Thyroid gland (tissue), 4 donors: ENCODE results near the gene SLC39A8. TPM values are rescaled to one million over a fixed set of nuclear protein-coding genes. Genes with fewer than 3 reads are reported as not detected.

Source experiments
- DNase-seq, 2 donors: peaks; one replicate each; pipeline ENCODE4 v3.0.0-alpha.2; 2019
- H3K27ac ChIP-seq, 3 donors: fragments of 200-600 bp; sonication (generic); 1 replicate in 2 of 3; 2 replicates in 1 of 3; pipeline ENCODE4 v1.5.1; 2016 to 2019; ENCODE audit warnings: mild to moderate bottlenecking in 1 of 3, moderate library complexity in 1 of 3
- H3K27me3 ChIP-seq: fragments of 200-600 bp; sonication (generic); one replicate; pipeline ENCODE4 v1.5.1; 2019
- H3K36me3 ChIP-seq, 2 donors: fragments of 200-600 bp; sonication (generic); one replicate each; pipeline ENCODE4 v1.5.1; 2016 to 2019
- H3K4me1 ChIP-seq, 2 donors: fragments of 200-600 bp; sonication (generic); one replicate each; pipeline ENCODE4 v1.5.1; 2017 to 2019
- H3K4me3 ChIP-seq, 3 donors: fragments of 200-600 bp; sonication (generic); replicated peaks in 1 of 3; 1 replicate in 2 of 3; 2 replicates in 1 of 3; pipeline ENCODE4 v1.5.1; 2016; ENCODE audit warnings: mild to moderate bottlenecking in 1 of 3
- H3K9me3 ChIP-seq: fragments of 200-600 bp; sonication (generic); one replicate; pipeline ENCODE4 v1.5.1; 2017
- CTCF ChIP-seq, 6 experiments: fragments of 200-600 bp in 3 of 6; fragments of 450-650 bp in 3 of 6; sonication (generic) in 3 of 6; IDR thresholded peaks; one replicate each; pipeline ENCODE4 v1.5.1; 2016 to 2019; ENCODE audit warnings: antibody characterized with exemption in 6 of 6, mild to moderate bottlenecking in 2 of 6, inconsistent platforms in 1 of 6, moderate library complexity in 1 of 6
- POLR2A ChIP-seq, 2 donors: fragments of 450-650 bp; IDR thresholded peaks; one replicate each; pipeline ENCODE4 v1.6.1; 2017; ENCODE audit warnings: antibody characterized with exemption in 2 of 2, mild to moderate bottlenecking in 2 of 2, moderate library complexity in 1 of 2
- WGBS, 2 donors: methylation state at CpG; one replicate each; pipeline ENCODE4 v1.1.5; 2017; 5-methylcytosine and 5-hydroxymethylcytosine counted together
- intact Hi-C: fragments of 100-400 bp; cut with DNase I; formaldehyde crosslinking; loops from one replicate; pipeline ENCODE4 v1.15.1; 2023
- total RNA-seq, 4 donors: library from RNA; depleted of rRNA; stranded (reverse); fragments of >200 nt; gene quantifications; one replicate each; pipeline ENCODE4 v1.2.3, GENCODE V29; 2016

Gene SLC39A8
- total RNA-seq, 4 donors from 2014 or later: 19.4 to 26.7 (median 23.9) TPM

DNA sequence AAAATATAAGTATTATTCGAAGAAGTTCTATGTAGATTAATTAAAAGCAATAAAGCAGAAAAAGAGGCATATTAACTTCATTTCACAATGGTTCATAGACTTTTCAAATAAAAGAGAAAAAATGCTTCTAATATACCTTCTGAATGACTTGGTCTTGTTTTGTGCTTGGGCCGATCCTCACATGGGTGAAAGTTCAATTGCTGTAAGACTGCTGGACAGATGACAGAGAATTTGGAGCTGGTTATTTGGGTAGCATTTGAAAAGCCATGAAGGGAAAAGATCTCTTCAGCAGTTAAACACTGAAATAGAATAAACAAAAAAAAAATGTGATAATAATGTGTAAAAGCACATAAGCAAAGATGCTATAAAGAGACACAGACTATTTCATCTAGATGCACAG is 29.8 kb downstream of the SLC39A8 start:
- no peak overlapping the region for H3K27ac ChIP-seq
- DNase-seq: no peak
- intact Hi-C loops: no loop called here
- H3K4me1 ChIP-seq: peaks cover 10 to 11% of the 10 kb centered on the region in 2 donors
- no peaks in the 10 kb centered on the region for H3K27me3 ChIP-seq
- H3K36me3 ChIP-seq: no peaks in the 10 kb centered on the region
- no peak for TF ChIP-seq CTCF (IDR thresholded peaks at IDR 0.05)
- no peak for TF ChIP-seq POLR2A (IDR thresholded peaks at IDR 0.05)
- no peaks in the 10 kb centered on the region for H3K9me3 ChIP-seq
- WGBS, 2 donors: 68 to 72% methylated on average over 2 of the region's 2 CpGs
- H3K4me3 ChIP-seq: no peak overlapping the region

DNA sequence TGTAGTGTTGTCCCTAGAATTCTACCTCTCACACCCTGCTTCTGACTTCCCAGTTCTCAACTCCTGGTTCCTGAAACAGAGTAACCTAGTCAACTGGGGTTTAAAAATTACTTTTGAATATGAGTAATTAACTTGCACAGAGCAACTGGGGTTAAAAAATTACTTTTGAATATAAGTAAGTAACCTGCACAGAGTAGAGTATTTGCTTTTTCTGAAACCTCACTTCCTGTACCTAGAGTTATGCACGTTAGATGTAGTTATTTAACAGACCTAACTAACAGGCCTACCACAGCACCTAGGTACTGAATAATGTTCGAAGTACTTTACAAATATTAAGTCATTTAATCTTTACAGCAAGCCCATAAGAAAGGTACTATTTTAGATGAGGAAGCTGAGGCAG is 32.9 kb downstream of the SLC39A8 start:
- Histone ChIP-seq H3K27ac (no peak overlapping the region), H3K9me3 (no peaks in the 10 kb centered on the region), H3K4me3 (no peak overlapping the region), H3K4me1 (no peaks in the 10 kb centered on the region), H3K27me3 (no peaks in the 10 kb centered on the region), H3K36me3 (no peaks in the 10 kb centered on the region)
- DNase-seq: no peak
- 86 to 88% methylated on average over 2 of the region's 2 CpGs for WGBS, 2 donors
- intact Hi-C loops: no loop called here
- TF ChIP-seq CTCF (IDR thresholded peaks at IDR 0.05) (no peak), POLR2A (IDR thresholded peaks at IDR 0.05) (no peak)

DNA sequence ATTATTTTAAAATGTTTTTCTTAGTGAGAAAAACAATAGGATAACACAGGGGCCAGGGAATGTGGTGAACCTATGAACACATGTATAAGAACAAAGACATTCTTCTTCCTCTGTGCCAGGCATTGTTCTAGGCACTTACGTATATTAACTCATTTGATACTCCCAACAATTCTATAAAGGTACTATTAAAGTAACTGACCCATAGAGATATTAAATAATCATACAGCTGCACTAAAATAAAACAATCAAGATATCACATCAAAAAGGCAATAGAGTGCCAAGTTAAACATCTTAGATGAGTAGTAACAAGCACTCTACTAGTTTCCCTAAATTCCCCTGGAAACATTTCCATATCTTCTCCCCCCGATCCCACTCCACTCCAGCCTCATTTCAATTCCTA is 33.4 kb downstream of the SLC39A8 start:
- Histone ChIP-seq H3K27ac (no peak overlapping the region), H3K4me3 (no peak overlapping the region), H3K9me3 (no peaks in the 10 kb centered on the region), H3K36me3 (no peaks in the 10 kb centered on the region), H3K4me1 (no peaks in the 10 kb centered on the region), H3K27me3 (no peaks in the 10 kb centered on the region)
- WGBS, 2 donors: 84 to 95% methylated on average over 2 of the region's 2 CpGs
- no peak for DNase-seq
- intact Hi-C loops: no loop called here
- TF ChIP-seq CTCF (IDR thresholded peaks at IDR 0.05) (no peak), POLR2A (IDR thresholded peaks at IDR 0.05) (no peak)

DNA sequence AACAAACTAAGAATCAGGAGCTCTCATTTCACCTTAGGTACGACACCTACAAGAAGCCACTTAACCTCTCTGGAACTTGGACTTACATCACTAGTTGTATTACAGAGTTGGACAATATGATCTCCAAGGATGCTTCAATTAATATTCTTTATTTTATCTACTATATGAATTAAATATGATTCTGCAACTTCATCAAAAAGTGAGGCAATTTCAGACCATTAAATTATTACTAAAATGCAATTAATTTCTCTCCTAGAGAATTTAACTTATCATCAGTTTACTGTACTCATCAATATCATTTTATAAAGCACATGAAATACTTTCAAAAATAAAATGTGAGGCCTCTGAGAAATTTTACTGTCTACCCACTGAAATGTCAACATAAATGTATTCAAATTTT is 33.9 kb downstream of the SLC39A8 start:
- no peaks in the 10 kb centered on the region for H3K9me3 ChIP-seq
- no peaks in the 10 kb centered on the region for H3K36me3 ChIP-seq
- no peak overlapping the region for H3K4me3 ChIP-seq
- H3K27me3 ChIP-seq: no peaks in the 10 kb centered on the region
- intact Hi-C loops: no loop called here
- no peak for DNase-seq
- H3K27ac ChIP-seq: no peak overlapping the region
- 93 to 95% methylated on average over 1 of the region's 1 CpG for WGBS, 2 donors
- no peak for TF ChIP-seq POLR2A (IDR thresholded peaks at IDR 0.05)
- no peak for TF ChIP-seq CTCF (IDR thresholded peaks at IDR 0.05)
- no peaks in the 10 kb centered on the region for H3K4me1 ChIP-seq

GRCh38 chr4:102308032-102308799 is 37.1 kb downstream of the SLC39A8 start:
- no peak for DNase-seq
- 60 to 77% methylated on average over 1 of the region's 1 CpG for WGBS, 2 donors
- Histone ChIP-seq H3K4me3 (no peak overlapping the region), H3K9me3 (no peaks in the 10 kb centered on the region), H3K27ac (no peak overlapping the region), H3K27me3 (no peaks in the 10 kb centered on the region), H3K4me1 (no peaks in the 10 kb centered on the region), H3K36me3 (no peaks in the 10 kb centered on the region)
- intact Hi-C loops: no loop called here
- TF ChIP-seq CTCF (IDR thresholded peaks at IDR 0.05) (no peak), POLR2A (IDR thresholded peaks at IDR 0.05) (no peak)
